ENCODE results near the gene MVB12B.

- TF ChIP-seq CTCF (IDR thresholded peaks at IDR 0.05; ENCODE audit: low read depth, low read length), result no peak
- no peak for TF ChIP-seq MAX (IDR thresholded peaks at IDR 0.05; ENCODE audit: low read depth, low read length)
- TF ChIP-seq POLR2A (IDR thresholded peaks at IDR 0.05; ENCODE audit: extremely low read depth, insufficient read length), result no peak
Measured at GRCh38 chr9:126342621-126343031, 16.0 kb downstream of the MVB12B start.
